ENCODE data around the gene HAUS8. TPM values are rescaled to one million over a fixed set of nuclear protein-coding genes. Genes with fewer than 3 reads are reported as not detected.
"Not testable (repeated sequence)": the region's sequence is repeated elsewhere in the genome, so short reads cannot be mapped to it uniquely, and the experiment has no call there.

Gene HAUS8
- total RNA-seq, 1 donor from 2014 or later: 4.5 TPM

- intact Hi-C loops (cut with DNase I): no loop called here
- ATAC-seq (ENCODE audit: poor library complexity): no peak
Measured at GRCh38 chr19:17020823-17021222, 54.4 kb downstream of the HAUS8 start.

GRCh38 chr19:17020385-17020784 is 54.9 kb downstream of the HAUS8 start:
- no peak for ATAC-seq (ENCODE audit: poor library complexity)

More at GRCh38 chr19:17020823-17021222, 54.4 kb downstream of the HAUS8 start:
- no peak for DNase-seq

GRCh38 chr19:17014212-17014861 is 60.9 kb downstream of the HAUS8 start:
- ATAC-seq (ENCODE audit: poor library complexity); DNase-seq; intact Hi-C loops (cut with DNase I): not testable (repeated sequence)

More at GRCh38 chr19:17020385-17020784, 54.9 kb downstream of the HAUS8 start:
- intact Hi-C loops (cut with DNase I): no loop called here
- DNase-seq: no peak

- intact Hi-C loops (cut with DNase I): no loop called here
- no peak for DNase-seq
- no peak for ATAC-seq (ENCODE audit: poor library complexity)
Measured at GRCh38 chr19:17011485-17011884, 63.8 kb downstream of the HAUS8 start.

GRCh38 chr19:17006579-17006978 is 68.7 kb downstream of the HAUS8 start:
- ATAC-seq (ENCODE audit: poor library complexity): no peak
- intact Hi-C loops (cut with DNase I): no loop called here
- DNase-seq: no peak

GRCh38 chr19:17005000-17005399 is 70.3 kb downstream of the HAUS8 start:
- intact Hi-C loops (cut with DNase I): no loop called here
- DNase-seq (no peak), ATAC-seq (ENCODE audit: poor library complexity) (no peak)

GRCh38 chr19:17004386-17004785 is 70.9 kb downstream of the HAUS8 start:
- ATAC-seq (ENCODE audit: poor library complexity): no peak
- intact Hi-C loops (cut with DNase I): no loop called here
- DNase-seq: no peak

GRCh38 chr19:17002455-17002854 is 72.8 kb downstream of the HAUS8 start:
- intact Hi-C loops (cut with DNase I): no loop called here
- DNase-seq: no peak
- ATAC-seq (ENCODE audit: poor library complexity): no peak

GRCh38 chr19:17001603-17002183 is 73.6 kb downstream of the HAUS8 start:
- peak; percentile 56 for DNase-seq
- intact Hi-C loops (cut with DNase I): no loop called here
- no peak for ATAC-seq (ENCODE audit: poor library complexity)

Other genes starting within 250 kb of the HAUS8 start
- gene SIN3B, start 246.1 kb downstream of the HAUS8 start, total RNA-seq: 21.9 TPM
- 0.16 TPM for gene F2RL3, start 186.5 kb downstream of the HAUS8 start, total RNA-seq
- 14.1 TPM for gene CPAMD8, start 48.6 kb downstream of the HAUS8 start, total RNA-seq
- gene MYO9B, start 325 bp upstream of the HAUS8 start, total RNA-seq: 32.4 TPM
- gene USE1, start 139.9 kb upstream of the HAUS8 start, total RNA-seq: 30.7 TPM
- gene OCEL1, start 150.8 kb upstream of the HAUS8 start, total RNA-seq: 22.4 TPM
- 77.3 TPM for gene NR2F6, start 170.5 kb upstream of the HAUS8 start, total RNA-seq
- 7.9 TPM for gene USHBP1, start 189.3 kb upstream of the HAUS8 start, total RNA-seq
- 77.9 TPM for gene BABAM1, start 192.0 kb upstream of the HAUS8 start, total RNA-seq
- gene ANKLE1, start 206.4 kb upstream of the HAUS8 start, total RNA-seq: 0.13 TPM
- 12.2 TPM for gene ABHD8, start 228.0 kb upstream of the HAUS8 start, total RNA-seq
- gene MRPL34, start 230.4 kb upstream of the HAUS8 start, total RNA-seq: 224 TPM
- gene DDA1, start 234.1 kb upstream of the HAUS8 start, total RNA-seq: 27.4 TPM

All from Right ventricle myocardium superior (tissue), 1 donor.